IMR-90 (cell line): ENCODE measurements around the gene KCNK5.

Experiments
- CEBPB ChIP-seq: IDR thresholded peaks from 2 replicates; pipeline ENCODE4 v1.6.1; 2012; ENCODE audit warnings: low read depth, low read length, improper control_type of control experiment
- CHD1 ChIP-seq: IDR thresholded peaks from 2 replicates; pipeline ENCODE4 v1.6.1; 2012; ENCODE audit warnings: low read depth, low read length, improper control_type of control experiment
- CTCF ChIP-seq: conservative IDR thresholded peaks from 2 replicates; pipeline ENCODE4 v1.5.1; 2012; ENCODE audit warnings: mild to moderate bottlenecking, low read depth, low read length, improper control_type of control experiment
- FOS ChIP-seq: fragments of 150-350 bp; IDR thresholded peaks from 2 replicates; pipeline ENCODE4 v1.6.1; 2016; ENCODE audit warnings: low read depth, low read length
- MXI1 ChIP-seq: IDR thresholded peaks from 2 replicates; pipeline ENCODE4 v1.6.1; 2012; ENCODE audit warnings: low read depth, mild to moderate bottlenecking, low read length, moderate library complexity, borderline replicate concordance
- NFE2L2 ChIP-seq: fragments of 150-350 bp; IDR thresholded peaks from 2 replicates; pipeline ENCODE4 v1.6.1; 2016; ENCODE audit warnings: low read depth, mild to moderate bottlenecking, low read length
- POLR2A ChIP-seq: IDR thresholded peaks from 2 replicates; pipeline ENCODE4 v1.6.1; 2012; ENCODE audit warnings: mild to moderate bottlenecking, low read depth, low read length
- RAD21 ChIP-seq: IDR thresholded peaks from 2 replicates; pipeline ENCODE4 v1.6.1; 2012; ENCODE audit warnings: low read length, improper control_type of control experiment
- RCOR1 ChIP-seq: IDR thresholded peaks from 2 replicates; pipeline ENCODE4 v1.6.1; 2012; ENCODE audit warnings: mild to moderate bottlenecking, low read length, improper control_type of control experiment; ENCODE audit not compliant: insufficient replicate concordance
- SMC3 ChIP-seq: fragments of 150-350 bp; IDR thresholded peaks from 2 replicates; pipeline ENCODE4 v1.6.1; 2016; ENCODE audit warnings: low read depth, mild to moderate bottlenecking, antibody characterized with exemption, low read length, moderate library complexity
- USF2 ChIP-seq: fragments of 150-350 bp; IDR thresholded peaks from 2 replicates; pipeline ENCODE4 v1.6.1; 2017; ENCODE audit warnings: mild to moderate bottlenecking, antibody characterized with exemption, low read length, low read depth

- TF ChIP-seq RCOR1, result no peak
- no peak for TF ChIP-seq CTCF
- no peak for TF ChIP-seq CEBPB
- TF ChIP-seq FOS, result no peak
- no peak for TF ChIP-seq POLR2A
- TF ChIP-seq SMC3, result no peak
- TF ChIP-seq RAD21, result no peak
- no peak for TF ChIP-seq NFE2L2
- no peak for TF ChIP-seq MXI1
- TF ChIP-seq CHD1, result no peak
- TF ChIP-seq USF2, result no peak
Measured at GRCh38 chr6:39200498-39201020, 28.7 kb downstream of the KCNK5 start.
